CD4-positive, alpha-beta T cell treated with Interleukin-1 beta for 1 hour (primary cell): Measurements from ENCODE around the gene KCTD5.

Experiments used
- DNase-seq, 2 donors: peaks; one replicate each; pipeline ENCODE4 v3.0.0-alpha.2; 2020 to 2022

The KCTD5 gene

DNA sequence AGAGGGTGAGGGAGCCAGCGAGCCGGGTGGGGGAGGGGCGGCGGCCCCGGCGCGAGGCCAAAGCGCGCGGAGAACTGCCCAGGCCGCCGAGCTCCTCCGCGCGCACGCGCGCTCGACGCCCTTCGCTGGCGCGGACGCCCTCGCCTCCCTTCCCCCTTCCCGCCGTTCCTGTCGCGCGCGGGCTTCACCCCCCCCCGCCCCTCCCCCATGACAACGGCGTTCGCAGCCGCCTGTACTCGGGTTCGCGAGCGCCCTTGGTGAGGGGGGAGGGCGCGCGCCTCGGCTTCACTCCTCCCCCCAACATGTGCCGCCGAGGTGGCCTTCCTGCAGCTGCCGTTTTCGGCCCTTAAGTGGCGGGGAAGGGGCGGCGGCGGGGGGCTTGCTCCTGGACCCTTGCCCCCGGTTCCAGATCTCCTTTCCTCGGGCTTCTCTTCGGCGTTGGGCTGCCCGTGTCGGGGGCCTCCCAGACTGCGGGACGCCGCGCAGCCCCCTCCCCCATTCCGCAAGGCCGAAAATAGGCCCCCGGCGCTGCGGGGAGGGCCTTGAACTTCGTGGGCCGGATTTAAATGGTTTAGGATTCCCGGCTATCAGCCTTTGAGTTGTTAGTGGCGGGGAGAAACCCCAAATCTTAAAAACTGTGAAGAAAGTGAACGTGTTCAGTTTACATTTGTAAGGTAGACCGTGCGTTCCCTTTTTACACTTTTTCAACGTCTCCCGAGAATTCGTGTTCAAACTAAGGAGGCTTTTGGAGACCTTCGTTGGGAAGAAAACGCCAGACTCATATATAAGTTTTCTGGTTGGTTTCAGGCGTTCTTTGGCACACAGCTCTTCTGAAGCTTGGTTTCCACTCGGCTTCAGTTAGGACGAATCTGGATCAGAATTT is 70.8 kb downstream of the KCTD5 start:
- peak; percentile 70 to 79 for DNase-seq

DNA sequence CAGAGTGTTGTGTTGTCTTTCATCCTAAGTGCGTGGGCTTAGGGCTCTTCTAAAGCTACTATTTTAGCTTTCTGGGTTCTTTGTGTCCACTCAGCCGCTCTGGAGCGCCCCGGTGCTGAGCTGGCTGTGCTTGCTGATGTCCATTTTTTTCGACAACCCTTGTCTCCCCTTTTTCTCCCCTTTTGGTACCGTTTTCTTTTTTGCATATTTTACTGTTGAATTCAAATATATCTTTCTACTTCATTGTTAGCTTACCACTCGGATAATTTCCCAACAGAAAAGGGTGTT is 71.4 kb downstream of the KCTD5 start:
- no peak for DNase-seq

DNA sequence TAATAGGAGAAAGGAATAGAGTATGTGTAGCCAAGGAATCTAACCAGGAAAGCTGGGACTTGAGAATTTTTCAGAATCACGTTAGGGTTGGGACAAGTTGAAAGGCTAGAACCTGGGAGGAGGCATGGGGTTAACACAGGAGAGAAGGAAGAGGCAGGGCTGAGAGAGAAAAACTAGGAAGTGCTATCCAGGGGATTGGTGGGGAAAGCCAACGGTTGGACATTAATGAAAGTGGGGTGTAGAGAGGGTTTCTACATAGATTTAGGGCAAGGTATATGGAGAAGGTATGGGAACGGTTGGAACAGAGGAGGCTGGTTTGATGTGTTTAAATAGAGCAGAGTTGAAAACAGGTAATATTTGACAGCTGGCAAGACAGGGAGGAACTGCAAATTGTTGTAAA is 72.8 kb downstream of the KCTD5 start:
- no peak for DNase-seq

DNA sequence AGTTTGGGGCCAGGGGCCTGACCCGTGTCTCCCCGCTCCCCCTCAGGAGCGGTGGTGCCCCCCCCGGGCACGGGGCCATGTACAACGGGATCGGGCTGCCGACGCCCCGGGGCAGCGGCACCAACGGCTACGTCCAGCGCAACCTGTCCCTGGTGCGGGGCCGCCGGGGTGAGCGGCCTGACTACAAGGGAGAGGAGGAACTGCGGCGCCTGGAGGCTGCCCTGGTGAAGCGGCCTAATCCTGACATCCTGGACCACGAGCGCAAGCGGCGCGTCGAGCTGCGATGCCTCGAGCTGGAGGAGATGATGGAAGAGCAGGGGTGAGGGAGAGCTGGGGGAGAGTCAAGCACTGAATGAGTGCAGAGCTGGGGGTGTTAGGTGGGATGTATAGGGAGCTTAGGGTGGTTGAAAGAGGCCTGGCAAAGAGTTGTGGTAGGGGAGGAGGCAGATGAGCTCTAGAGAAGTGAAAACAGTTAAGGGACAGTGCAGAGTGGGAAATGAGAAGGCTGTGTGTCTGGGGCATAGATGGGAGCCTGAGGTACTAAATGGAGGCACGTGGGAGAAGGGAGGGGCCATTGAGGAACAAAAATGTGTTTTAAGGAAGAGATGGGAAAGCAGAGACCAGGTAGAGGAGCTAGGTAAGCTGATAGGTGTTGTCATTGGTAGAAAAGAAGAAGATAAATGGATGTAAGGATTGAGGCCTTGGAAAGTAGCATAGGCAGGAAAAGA is 74.1 kb downstream of the KCTD5 start:
- DNase-seq = no peak

DNA sequence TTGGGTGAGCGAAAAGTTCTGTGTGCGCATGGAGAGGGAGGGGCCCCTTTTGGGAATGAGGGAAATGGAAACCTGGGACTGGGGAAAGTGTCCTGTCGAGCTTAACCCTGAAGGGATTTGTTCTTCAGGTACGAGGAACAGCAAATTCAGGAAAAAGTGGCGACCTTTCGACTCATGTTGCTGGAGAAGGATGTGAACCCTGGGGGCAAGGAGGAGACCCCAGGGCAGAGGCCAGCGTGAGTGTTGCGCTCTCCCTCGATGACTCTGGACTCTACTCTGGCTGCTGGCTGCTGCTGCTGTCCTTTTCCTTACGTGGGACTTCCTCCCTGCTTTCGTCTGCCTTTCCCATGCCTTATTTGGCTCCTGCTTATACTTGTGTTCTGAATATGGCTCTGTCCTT is 75.0 kb downstream of the KCTD5 start:
- DNase-seq = no peak
